ENCODE measurements around the gene IQGAP2.

DNA sequence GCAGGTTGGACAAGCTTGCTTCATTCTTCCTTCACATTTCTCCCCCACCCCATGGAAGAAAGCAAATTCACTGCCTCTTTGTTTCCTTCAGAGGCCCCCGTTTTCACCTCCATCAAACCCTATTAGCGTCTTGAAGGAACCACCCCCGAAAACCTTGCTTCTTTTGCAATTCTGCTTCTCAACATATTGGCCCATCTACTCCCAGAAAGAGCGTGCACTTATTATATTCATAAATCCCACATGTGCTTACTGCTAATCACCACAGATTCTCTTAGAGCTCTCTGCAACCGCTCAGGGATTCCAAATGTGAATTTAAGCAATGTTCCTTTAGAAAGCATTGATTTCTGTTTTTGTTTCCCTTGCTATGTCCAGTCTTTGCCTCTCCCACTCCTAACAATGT is 219.0 kb downstream of the IQGAP2 start:
- TF ChIP-seq CTCF (conservative IDR thresholded peaks at IDR 0.05; ENCODE audit: low read depth, low read length) (no peak), EZH2phosphoT487 (IDR thresholded peaks at IDR 0.05; ENCODE audit: borderline replicate concordance, low read length) (no peak), EZH2 (IDR thresholded peaks at IDR 0.05; ENCODE audit: low read length, unreplicated experiment) (no peak)

Data from PC-3 (cell line).